ENCODE measurements around the gene PHKA1.
"Not testable (repeated sequence)": the region's sequence is repeated elsewhere in the genome, so short reads cannot be mapped to it uniquely, and the experiment has no call there.

Gene PHKA1

DNA sequence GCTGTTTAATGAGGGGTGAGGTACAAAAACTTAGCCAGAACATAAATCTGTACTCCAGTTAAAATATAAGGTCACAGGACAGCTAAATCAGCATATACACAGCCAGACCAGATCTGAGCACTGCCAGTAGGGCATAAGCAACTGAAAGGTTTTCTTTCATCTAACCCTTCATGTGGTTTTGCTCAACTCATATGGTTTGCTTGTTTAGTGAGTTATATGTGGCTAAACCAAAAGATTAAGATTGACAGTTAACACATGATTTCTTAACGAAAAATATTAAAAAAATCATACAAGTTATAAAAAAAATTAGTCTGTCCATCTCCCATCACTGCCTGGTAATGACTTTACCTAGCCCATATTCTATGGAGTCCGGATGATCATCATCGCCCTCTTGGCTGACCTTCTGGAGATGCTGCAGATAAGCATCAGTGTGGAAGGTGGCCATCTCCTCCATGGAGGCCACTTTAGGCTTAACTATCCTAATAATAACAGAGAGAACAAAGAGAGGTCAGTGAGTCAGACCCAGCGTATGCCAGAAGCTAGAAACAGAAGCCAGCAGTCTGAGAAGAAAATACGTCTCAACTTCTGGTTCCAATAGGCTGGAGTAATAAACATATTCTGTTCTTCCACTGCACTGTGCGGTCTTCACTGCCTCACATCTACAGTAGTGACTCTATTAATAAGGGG is 145.6 kb downstream of the PHKA1 start:
- DNase-seq, result no peak

DNA sequence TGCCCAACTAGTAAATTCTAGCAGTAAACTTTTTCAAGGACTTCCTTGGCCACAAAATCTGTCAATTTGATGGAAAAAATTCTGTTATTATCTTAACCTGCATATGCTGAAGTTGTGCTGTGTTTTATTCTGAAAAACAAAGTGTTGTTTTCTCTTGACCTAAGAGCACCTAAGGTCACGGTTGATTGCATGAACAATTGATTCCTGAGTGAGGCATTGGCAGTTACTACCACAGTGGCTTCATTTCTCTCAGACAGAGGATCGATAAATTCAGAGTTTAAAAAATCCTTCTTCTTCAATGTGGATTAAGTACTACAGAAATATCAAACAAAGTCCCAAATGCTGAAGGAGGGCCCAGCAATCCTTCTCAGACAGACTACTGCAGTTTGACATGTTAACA is 147.7 kb downstream of the PHKA1 start:
- no peak for DNase-seq

DNA sequence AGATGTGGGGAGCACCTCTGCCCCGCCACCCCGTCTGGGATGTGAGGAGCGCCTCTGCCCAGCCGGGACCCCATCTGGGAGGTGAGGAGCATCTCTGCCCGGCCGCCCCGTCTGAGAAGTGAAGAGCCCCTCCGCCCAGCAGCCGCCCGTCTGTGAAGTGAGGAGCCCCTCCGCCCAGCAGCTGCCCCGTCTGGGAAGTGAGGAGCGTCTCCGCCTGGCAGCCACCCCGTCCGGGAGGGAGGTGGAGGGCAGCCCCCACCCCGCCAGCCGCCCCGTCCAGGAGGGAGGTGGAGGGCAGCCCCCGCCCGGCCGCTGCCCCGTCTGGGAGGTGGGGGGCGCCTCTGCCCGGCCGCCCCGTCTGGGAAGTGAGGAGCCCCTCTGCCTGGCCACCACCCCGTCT is 154.5 kb downstream of the PHKA1 start:
- DNase-seq, result not testable (repeated sequence)

DNA sequence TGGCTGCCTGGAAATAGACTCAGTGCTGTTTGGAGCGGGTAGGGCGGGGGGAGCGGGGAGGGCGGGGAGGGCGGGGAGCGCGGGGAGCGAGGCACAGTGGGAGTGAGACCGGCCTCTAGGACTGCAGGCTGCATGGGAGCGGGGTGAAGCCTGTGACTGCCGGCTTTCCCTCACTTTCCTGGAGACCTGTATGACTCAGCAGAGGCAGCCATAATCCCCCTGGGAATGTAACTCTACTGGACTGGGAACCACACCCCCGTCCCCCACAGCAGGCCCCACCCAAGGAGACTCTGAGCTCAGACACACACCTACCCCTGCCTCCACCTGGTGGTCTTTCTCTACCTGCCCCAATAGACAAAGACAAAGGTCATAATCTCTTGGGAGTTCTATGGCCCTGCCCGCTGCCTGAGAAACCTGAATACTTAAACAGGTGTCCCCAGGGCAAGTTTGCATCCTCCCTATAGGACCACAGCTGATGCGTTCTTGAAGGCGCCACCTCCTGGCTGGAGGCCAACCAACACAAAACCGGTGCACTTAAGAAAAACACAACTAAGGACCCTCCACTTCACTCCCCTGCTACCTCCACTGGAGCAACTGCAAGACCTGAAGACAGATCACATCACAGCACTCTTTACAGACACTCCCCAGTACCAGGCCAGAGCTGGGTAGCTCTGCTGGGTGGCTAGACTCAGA is 159.5 kb downstream of the PHKA1 start:
- no peak for DNase-seq

DNA sequence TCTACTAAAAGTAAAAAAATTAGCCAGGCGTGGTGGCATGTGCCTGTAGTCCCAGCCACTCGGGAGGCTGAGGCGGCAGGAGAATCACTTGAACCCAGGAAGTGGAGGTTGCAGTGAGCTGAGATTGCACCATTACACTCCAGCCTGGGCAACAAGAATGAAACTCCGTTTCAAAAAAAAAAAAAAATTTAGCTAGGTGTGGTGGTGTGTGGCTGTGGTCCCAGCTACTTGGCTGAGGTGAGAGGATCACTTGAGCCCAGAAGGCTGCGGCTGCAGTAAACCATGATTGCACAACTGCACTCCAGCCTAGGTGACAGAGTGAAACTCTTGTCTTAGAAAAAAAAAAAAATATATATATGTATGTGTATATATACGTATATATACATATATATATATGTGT is 161.7 kb downstream of the PHKA1 start:
- not testable (repeated sequence) for DNase-seq

DNA sequence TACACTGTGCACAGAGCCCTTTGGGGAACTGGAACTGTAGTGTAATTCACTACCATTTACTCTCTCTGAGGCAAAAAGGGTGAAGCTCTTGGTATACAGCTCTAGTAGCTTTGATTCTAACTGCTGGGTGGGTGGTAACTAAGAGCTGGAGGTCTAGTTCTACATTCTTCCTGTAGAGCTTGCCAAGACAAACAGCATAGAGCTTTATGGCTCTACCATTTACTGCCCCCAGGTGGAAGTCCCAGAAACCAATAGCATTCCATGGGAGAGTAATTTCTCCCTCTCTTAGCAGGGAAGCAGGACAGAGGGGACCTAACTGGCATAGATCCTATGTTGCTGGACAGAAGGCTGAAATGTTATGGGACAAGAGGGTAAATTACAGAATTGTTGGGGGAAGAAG is 168.1 kb downstream of the PHKA1 start:
- DNase-seq, result no peak

DNA sequence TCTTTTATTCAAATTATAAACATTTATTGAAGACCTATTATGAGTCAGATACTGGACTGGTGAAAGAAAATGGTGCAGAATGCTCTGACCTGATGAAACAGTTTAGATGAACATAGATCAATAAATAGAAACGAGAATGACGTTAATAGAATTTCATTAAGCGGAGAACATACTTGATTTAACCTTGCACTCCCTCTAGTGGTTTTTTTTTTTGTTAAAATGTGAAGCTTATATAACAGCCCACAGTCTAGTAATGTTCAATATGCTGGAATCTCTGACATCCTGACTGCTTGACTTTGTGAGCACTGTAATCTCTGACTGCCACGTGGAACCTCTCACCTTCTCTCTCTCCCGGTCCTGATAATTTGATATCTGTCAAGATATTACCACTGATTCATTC is 173.8 kb downstream of the PHKA1 start:
- peak; percentile 71 for DNase-seq

DNA sequence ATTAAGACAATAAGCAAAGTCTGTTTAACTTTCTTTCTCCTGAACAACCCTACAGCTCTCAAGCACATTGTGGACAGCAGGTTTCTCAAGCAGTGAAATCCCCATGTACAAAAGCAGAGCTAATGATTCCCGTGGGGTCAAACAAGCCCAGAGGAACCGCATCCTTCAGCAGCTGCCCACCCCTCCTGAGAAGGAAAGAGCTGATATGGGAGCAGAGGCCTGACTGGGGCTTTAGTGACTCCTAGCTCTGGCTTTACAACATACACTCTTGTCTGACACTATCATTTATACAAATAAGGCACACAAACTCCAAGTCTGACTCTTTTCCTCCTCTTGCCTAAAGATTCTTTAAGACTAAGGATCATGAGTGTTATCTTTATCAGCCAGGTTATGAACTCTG is 174.3 kb downstream of the PHKA1 start:
- DNase-seq, result no peak

DNA sequence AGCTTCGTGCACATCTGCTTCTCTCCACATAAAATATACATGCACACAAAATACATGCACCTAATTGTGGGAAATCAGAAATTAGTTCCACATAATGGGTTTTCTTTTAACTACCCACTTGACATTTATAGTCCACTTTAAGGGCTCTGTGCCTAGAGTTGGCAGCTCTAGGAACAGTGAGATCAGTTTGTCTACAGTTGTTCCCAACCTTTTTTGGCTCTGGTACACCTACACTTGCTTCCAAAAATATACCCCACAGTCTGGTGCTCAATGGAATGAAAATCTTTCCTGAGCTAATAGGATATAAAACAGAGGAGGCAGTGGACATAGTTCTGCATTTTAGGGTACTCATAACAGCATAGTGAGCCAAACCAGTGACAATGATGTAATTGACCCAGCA is 177.6 kb downstream of the PHKA1 start:
- no peak for DNase-seq

DNA sequence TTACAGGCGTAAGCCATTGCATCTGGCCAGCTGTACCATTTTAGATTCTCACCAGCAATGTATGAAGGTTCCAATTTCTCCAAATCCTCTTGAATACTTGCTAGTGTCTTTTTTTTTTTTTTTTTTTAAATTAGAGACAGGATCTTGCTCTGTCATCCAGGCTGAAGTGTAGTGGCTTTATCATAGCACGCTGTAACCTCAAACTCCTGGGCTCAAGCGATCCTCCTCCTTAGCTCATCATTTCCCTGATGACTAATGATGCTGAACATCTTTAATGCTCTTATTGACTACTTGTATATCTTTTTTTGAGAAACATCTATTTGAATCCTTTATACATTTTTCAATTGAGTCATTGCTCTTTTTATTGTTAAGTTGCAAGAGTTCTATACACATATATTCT is 181.7 kb downstream of the PHKA1 start:
- DNase-seq, result peak; percentile 67
